SK-N-SH (cell line): ENCODE results near the gene EP400. TPM values are rescaled to one million over a fixed set of nuclear protein-coding genes. Genes with fewer than 3 reads are reported as not detected.

Experiments
- CTCF ChIA-PET: fragments of 300-600, 350-600 bp; formaldehyde crosslinking; extraction: SDS; loops from one replicate; lab custom pipeline; 2021; lab: Yijun Ruan, JAX
- POLR2A ChIA-PET: fragments of 350-600 bp; sonication (Branson Sonifier 250); formaldehyde crosslinking; extraction: SDS; loops from one replicate; lab custom pipeline; 2020; ENCODE audit warnings: antibody characterized with exemption, inconsistent platforms; lab: Yijun Ruan, JAX
- DNase-seq: peaks from one replicate; pipeline ENCODE4 v3.0.0; 2012
- H2AFZ ChIP-seq: fragments of 200-600 bp; sonication (generic); 2 replicates; pipeline ENCODE4 v1.8.1; 2016; ENCODE audit warnings: antibody characterized with exemption, mild to moderate bottlenecking, low read depth
- H3F3A ChIP-seq: fragments of 200-600 bp; sonication (generic); replicated peaks from 2 replicates; pipeline ENCODE3; 2016; ENCODE audit warnings: antibody characterized with exemption, mild to moderate bottlenecking; ENCODE audit not compliant: insufficient read depth
- H3K27ac ChIP-seq, 2 experiments: fragments of 200-500 bp in 1 of 2; fragments of 200-600 bp in 1 of 2; sonication (Bioruptor generic) in 1 of 2; sonication (generic), shearing (Covaris generic) in 1 of 2; 2 replicates each; pipeline versions ENCODE4 v1.5.1 to v1.6.1; 2014 to 2016; ENCODE audit warnings: low read depth in 2 of 2, inconsistent platforms in 1 of 2, low read length in 1 of 2, mild to moderate bottlenecking in 1 of 2, mixed read lengths in 1 of 2
- H3K27me3 ChIP-seq: fragments of 200-600 bp; sonication (generic), shearing (Covaris generic); 2 replicates; pipeline ENCODE4 v1.6.1; 2016; ENCODE audit warnings: mixed run types; ENCODE audit not compliant: insufficient read depth
- H3K36me3 ChIP-seq, 2 experiments: fragments of 200-500 bp in 1 of 2; fragments of 200-600 bp in 1 of 2; sonication (Bioruptor generic) in 1 of 2; sonication (generic) in 1 of 2; replicated peaks in 1 of 2; 2 replicates each; pipeline versions ENCODE3 to v1.5.1; 2014 to 2016; ENCODE audit warnings: low read length in 1 of 2, mild to moderate bottlenecking in 1 of 2; ENCODE audit not compliant: insufficient read depth in 2 of 2, control insufficient read depth in 1 of 2
- H3K4me1 ChIP-seq, 2 experiments: fragments of 200-500 bp in 1 of 2; fragments of 200-600 bp in 1 of 2; sonication (Bioruptor generic) in 1 of 2; sonication (generic), shearing (Covaris generic) in 1 of 2; 2 replicates each; pipeline versions ENCODE4 v1.5.1 to v1.6.1; 2014 to 2016; ENCODE audit warnings: low read depth in 1 of 2, low read length in 1 of 2, mixed run types in 1 of 2; ENCODE audit not compliant: insufficient read depth in 2 of 2, control insufficient read depth in 1 of 2
- H3K4me2 ChIP-seq: fragments of 200-600 bp; sonication (generic), shearing (Covaris generic); 2 replicates; pipeline ENCODE4 v1.6.1; 2017; ENCODE audit warnings: mixed run types
- H3K4me3 ChIP-seq, 2 experiments: fragments of 200-500 bp in 1 of 2; fragments of 200-600 bp in 1 of 2; sonication (Bioruptor generic) in 1 of 2; sonication (generic), shearing (Covaris generic) in 1 of 2; 2 replicates each; pipeline versions ENCODE4 v1.5.1 to v1.8.1; 2014 to 2016; ENCODE audit warnings: low read depth in 2 of 2, inconsistent platforms in 1 of 2, low read length in 1 of 2, mild to moderate bottlenecking in 1 of 2, mixed read lengths in 1 of 2, moderate library complexity in 1 of 2
- H3K79me2 ChIP-seq: fragments of 200-600 bp; sonication (generic); 2 replicates; pipeline ENCODE4 v1.8.1; 2017; ENCODE audit warnings: mild to moderate bottlenecking; ENCODE audit not compliant: insufficient read depth
- H3K9ac ChIP-seq: fragments of 200-600 bp; sonication (generic); 2 replicates; pipeline ENCODE4 v1.6.1; 2017; ENCODE audit warnings: mixed run types
- H3K9me2 ChIP-seq: fragments of 200-600 bp; sonication (generic); 2 replicates; pipeline ENCODE4 v1.6.1; 2017; ENCODE audit warnings: mixed run types
- H3K9me3 ChIP-seq: fragments of 200-600 bp; sonication (generic); 2 replicates; pipeline ENCODE4 v1.6.1; 2017; ENCODE audit warnings: mixed run types, mild to moderate bottlenecking, moderate library complexity
- H4K20me1 ChIP-seq: fragments of 200-600 bp; sonication (generic); 2 replicates; pipeline ENCODE4 v1.6.1; 2017; ENCODE audit warnings: mild to moderate bottlenecking, mixed run types; ENCODE audit not compliant: insufficient read depth
- CTCF ChIP-seq: fragments of 200-600 bp; sonication (generic); IDR thresholded peaks from 2 replicates; pipeline ENCODE4 v1.6.1; 2017; ENCODE audit warnings: antibody characterized with exemption, mild to moderate bottlenecking, moderate library complexity
- EP300 ChIP-seq, 2 experiments: IDR thresholded peaks; 2 replicates each; pipeline versions ENCODE4 v1.4.0 to v1.6.1; 2012; ENCODE audit warnings: borderline replicate concordance in 1 of 2, low read depth in 1 of 2, low read length in 1 of 2
- FOSL2 ChIP-seq: IDR thresholded peaks from 2 replicates; pipeline ENCODE4 v1.4.0; 2012; ENCODE audit warnings: low read depth, mild to moderate bottlenecking, moderate library complexity, borderline replicate concordance
- MEF2A ChIP-seq: IDR thresholded peaks from 2 replicates; pipeline ENCODE4 v1.4.0; 2012; ENCODE audit warnings: low read depth, borderline replicate concordance
- NFIC ChIP-seq: IDR thresholded peaks from 2 replicates; pipeline ENCODE4 v1.4.0; 2012; ENCODE audit warnings: borderline replicate concordance
- NRF1 ChIP-seq: IDR thresholded peaks from 2 replicates; pipeline ENCODE4 v1.6.1; 2012; ENCODE audit warnings: low read depth, mild to moderate bottlenecking, low read length
- PBX3 ChIP-seq: IDR thresholded peaks from 2 replicates; pipeline ENCODE4; 2012
- POLR2AphosphoS5 ChIP-seq: IDR thresholded peaks from 2 replicates; pipeline ENCODE4 v1.6.1; 2012; ENCODE audit warnings: low read depth, low read length
- RCOR1 ChIP-seq: fragments of 150-350 bp; IDR thresholded peaks from 2 replicates; pipeline ENCODE4 v1.6.1; 2017; ENCODE audit warnings: antibody characterized with exemption, low read length
- REST ChIP-seq: IDR thresholded peaks from 2 replicates; pipeline ENCODE4 v1.6.1; 2012; ENCODE audit warnings: mild to moderate bottlenecking, low read depth, low read length, moderate library complexity
- SIN3A ChIP-seq: IDR thresholded peaks from 2 replicates; pipeline ENCODE4 v1.6.1; 2012; ENCODE audit warnings: low read depth, mild to moderate bottlenecking, low read length, moderate library complexity, borderline replicate concordance
- YY1 ChIP-seq: IDR thresholded peaks from 2 replicates; pipeline ENCODE4 v1.4.0; 2012; ENCODE audit warnings: low read depth, mild to moderate bottlenecking
- WGBS: methylation state at CpG from one replicate; pipeline ENCODE4 v1.1.6; 2017; ENCODE audit warnings: low lambda C conversion rate; 5-methylcytosine and 5-hydroxymethylcytosine counted together
- polyA plus RNA-seq, 3 experiments: library from polyadenylated mRNA; depleted of rRNA; stranded (reverse); fragments of >200 nt; gene quantifications; 2 replicates each; pipeline ENCODE4 v1.2.3, GENCODE V29; 2012

The EP400 gene
- polyA plus RNA-seq, 1 of the 3 experiments (the other 2 are of a cell fraction) = 7.0 TPM

- no peak overlapping the region for H2AFZ ChIP-seq
- POLR2A ChIA-PET = no interaction called here
- H3K27me3 ChIP-seq = no peaks in the 10 kb centered on the region
- peaks cover 9% of the 10 kb centered on the region for H3F3A ChIP-seq
- DNase-seq = no peak
- no peak overlapping the region for H3K27ac ChIP-seq
- no peaks in the 10 kb centered on the region for H3K4me1 ChIP-seq
- no peak overlapping the region for H3K9ac ChIP-seq
- no peaks in the 10 kb centered on the region for H4K20me1 ChIP-seq
- no peaks in the 10 kb centered on the region for H3K9me2 ChIP-seq
- H3K9me3 ChIP-seq = no peaks in the 10 kb centered on the region
- CTCF ChIA-PET = no interaction called here
- no peak overlapping the region for H3K4me2 ChIP-seq
- TF ChIP-seq NRF1 (no peak), YY1 (no peak), SIN3A (no peak), FOSL2 (no peak), MEF2A (no peak), POLR2AphosphoS5 (no peak), REST (no peak), PBX3 (no peak), RCOR1 (no peak), CTCF (no peak), EP300 (IDR thresholded peaks at IDR 0.05; ENCODE audit: borderline replicate concordance in 1 of 2, low read depth in 1 of 2, low read length in 1 of 2) (no peak), NFIC (no peak)
- no peaks in the 10 kb centered on the region for H3K79me2 ChIP-seq
- H3K36me3 ChIP-seq = peaks cover 58 to 70% of the 10 kb centered on the region in 2 experiments
- no peak overlapping the region; a peak in 1 of 4 replicates for H3K4me3 ChIP-seq
- WGBS = 95% methylated on average over 4 of the region's 8 CpGs
These were observed 177.3 kb downstream of the EP400 start for GRCh38 chr12:132127041-132127440.
